Fibroblast of skin of left quadriceps (primary cell): ENCODE data around the gene PPP1R10.
"Not testable (repeated sequence)": the region's sequence is repeated elsewhere in the genome, so short reads cannot be mapped to it uniquely, and the experiment has no call there.

Source experiments
- DNase-seq, 2 experiments: peaks; one replicate each; pipeline ENCODE4 v3.0.0-alpha.2; 2013; ENCODE audit warnings: low read depth in 2 of 2

Gene PPP1R10

GRCh38 chr6:30616811-30617564 is at the start of gene PPP1R10:
TSS of gene PPP1R10 (minus strand) at chr6:30617243. CDS start at chr6:30609944, 7,299 bp downstream.
- peak; percentile 100 for DNase-seq

- DNase-seq, result not testable (repeated sequence)
These were observed 49.3 kb upstream of the PPP1R10 start for GRCh38 chr6:30666300-30666699.

DNA sequence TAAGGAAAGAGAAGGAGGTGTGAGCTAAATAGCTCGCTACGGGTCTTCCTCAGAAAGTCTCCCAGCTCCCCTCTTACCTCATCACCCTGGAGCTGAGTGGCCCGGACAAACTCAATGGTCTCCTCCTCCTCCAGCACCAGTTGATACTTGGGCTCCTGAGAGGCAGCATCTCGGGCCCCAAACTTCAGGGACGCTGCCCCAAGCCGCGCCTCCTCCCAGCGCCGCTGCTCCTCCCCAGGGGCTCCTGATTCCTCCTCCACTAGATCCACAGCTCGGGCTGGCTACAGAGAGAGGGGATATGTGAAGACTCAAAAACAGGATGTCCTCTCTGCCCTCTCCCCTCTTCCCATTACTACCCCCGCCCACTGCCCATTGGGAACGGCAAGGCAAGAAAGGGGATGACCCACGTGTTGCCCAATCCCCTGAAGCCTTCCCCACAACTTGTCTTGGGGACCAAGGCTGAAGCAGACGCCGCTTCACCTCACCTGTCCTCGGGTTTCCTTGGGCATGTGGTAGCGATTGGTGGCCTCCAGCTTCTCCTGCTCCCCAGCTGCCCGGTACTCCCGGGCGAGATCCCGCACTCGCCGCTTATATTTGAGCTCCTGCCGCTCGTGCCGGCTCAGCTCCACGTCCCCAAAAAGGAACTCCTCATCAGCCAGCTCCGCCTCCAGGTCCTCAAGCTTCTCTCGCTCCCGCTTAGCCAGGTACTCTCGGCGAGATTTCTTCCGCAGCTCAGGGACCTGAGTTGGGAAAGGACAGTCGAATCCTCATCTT is 48.1 kb upstream of the PPP1R10 start:
- no peak for DNase-seq

DNA sequence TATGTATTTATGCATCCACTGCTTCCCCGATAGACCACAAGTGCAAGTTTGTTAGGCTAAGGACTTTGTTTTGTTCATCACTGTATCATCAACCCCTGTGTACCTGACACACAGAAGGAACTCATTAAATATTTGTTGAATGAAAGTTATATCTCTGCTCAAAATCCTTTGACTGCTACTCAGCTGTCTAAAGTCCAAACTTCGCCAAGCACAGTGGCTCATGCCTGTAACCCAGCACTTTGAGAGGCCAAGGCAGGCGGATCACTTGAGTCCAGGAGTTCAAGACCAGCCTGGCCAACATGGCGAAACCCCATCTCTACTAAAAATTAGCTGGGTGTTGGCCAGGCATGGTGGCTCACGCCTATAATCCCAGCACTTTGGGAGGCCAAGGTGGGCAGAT is 40.9 kb upstream of the PPP1R10 start:
- DNase-seq, result not testable (repeated sequence)

DNA sequence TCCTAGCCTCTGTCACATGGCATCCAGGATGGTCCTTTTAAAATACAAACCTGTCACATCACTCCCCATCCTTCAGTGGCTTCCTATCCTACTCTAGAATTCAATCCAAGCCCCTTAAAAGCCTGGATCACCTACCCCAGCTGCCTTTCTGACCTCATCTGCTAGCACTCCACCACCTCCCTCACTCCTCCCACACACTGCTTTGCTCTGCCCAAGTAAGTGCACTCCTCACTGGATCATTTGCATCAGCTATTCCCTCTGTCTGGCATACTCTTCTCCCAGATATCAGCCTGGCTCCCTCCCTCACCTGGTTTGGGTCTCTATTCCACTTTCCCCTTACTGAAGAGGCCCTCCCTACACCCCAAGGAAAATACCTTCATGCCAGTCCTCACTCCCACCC is 40.4 kb upstream of the PPP1R10 start:
- no peak for DNase-seq

GRCh38 chr6:30656513-30656912 is 39.5 kb upstream of the PPP1R10 start:
- DNase-seq, result no peak

DNA sequence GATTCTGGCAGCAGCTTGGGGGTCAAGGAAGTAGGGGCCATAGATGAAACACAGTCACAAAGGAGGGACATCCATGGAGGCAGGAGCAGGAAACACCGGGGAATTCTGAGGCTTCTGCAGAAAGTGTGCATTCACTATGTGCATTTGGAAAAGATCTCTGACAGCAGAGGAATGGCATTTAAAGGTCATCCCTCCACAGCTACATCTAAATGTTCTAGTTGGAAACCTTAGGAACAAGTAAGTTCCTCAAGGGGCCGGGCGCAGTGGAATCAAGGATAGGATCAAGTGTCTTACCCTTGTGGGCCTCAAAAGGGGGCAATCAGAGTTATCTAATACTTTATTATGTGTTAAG is 38.7 kb upstream of the PPP1R10 start:
- no peak for DNase-seq

DNA sequence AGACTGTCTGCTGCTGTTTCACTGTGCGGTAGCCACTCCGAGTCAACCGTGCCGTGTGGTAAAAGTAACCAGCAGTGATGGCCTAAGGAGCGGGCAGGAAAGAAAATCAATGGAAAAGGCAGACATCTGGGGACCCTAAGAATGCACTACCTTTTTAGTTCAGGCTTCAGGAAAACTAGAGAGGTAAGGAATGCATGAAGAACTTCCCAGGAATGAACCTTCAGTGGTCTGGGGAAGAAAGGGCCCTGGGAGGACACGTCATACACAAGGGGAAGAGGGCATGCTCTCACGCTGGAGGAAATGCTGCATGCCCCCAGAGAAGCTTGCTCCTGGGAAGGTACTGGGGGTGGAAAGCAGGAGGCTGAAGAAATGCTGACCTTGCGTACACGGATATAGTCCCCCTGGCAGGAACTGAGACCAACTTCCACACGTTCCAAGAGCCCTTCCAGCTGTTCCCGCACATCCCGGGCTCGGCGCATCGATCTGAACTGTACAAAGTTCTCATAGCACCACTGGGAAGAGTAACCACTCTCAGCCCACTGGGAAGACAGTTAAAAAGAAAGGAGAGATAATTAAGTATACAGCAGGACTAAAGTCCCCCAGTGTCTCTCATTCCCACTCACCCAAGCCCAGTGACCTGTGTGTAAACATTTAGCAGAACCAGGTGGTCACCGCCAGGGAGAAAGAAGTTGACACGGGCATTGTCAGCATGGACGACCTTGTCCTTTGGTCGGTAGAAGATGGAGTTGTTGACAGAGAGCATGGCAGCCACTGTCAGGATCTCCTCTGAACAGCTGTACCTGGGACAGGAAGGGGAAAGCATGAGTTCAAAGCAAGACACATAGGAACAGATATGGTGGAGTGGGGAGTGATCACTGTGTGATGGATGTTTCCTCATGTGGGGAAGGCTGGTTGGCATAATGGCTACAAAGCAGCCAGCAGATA is 38.0 kb upstream of the PPP1R10 start:
- no peak for DNase-seq

- no peak for DNase-seq
These were observed 34.1 kb upstream of the PPP1R10 start for GRCh38 chr6:30651143-30651542.

DNA sequence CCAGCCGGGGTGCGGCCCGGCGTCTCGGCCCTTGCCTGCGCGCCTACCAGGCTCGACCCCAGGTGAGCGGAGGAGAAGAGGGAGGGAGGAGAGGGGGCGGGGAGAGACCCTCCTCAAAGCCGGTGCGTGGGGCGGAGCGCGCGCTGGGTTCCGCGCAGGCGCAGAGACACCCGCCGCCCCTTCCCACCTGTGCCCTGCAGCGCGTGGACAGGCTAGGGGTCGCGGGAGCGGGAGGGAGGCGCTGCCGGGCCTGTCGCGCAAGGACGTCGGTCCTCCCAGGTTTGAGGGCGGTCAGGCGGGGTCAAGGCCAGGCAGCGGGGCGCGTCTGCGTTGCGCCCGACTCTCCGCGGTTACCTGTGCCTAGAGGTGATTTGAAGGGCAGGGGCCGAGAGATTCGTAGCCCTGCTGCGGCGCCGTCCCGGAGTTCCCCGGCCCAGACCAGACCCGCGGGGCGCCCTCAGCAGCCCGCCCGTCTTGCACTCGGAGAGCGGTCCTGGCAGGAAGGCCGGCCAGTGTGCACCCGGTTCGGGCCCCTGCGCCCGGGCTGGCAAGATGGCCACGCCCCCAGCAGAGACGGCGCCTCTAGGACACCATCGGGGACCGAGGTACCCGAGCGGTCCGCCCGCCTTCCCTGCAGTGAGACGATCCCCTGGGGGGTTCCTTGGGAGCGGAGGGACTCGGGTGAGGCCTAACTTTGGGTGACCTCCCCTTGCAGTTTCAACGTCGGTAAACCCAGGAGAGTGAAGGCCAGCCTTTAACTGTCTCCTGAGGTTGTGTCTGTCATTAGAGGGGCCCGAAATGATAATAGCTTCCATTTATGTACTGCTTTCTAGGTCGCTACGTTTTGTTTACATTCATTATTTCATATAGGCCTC is 30.4 kb upstream of the PPP1R10 start:
- no peak for DNase-seq

DNA sequence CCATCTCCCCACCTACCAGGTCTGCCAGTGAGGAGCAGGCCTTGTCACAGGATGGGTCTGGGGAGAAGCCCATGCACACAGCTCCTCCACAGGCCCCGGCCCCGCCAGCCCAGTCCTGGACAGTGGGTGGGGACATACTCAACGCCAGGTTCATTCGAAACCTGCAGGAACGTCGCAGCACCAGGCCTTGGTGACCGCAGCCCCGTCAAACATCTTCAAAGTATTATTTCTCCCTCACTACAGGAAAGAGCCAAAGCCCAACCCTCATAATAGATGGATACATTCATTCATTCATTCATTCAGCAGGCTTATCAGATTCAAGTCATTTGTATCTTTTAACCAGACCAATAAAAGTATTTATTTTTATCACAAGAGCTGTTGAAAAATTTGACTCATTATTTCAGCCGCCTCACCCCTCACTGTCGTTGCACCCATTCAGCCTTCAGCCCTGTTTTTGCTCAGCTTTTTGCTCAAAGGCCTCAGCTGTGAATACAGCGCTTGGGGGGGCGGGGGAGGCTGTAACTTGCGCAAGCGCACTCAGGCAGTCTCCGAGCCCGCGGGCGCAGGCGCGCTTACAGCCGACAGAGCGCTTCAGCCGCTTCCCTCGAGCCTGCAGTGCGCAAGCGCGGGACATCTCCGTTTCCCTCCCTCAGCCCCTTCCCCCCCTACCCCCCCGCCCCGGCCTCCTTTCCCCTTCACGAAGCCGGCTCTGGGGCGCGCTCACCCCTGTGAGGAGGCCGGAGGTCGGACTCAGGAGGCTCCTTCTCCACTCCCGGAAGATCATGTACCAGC is 29.6 kb upstream of the PPP1R10 start, which contains the start of gene C6orf136:
Gene C6orf136, plus strand, starts transcription at position 684 of the 792 bp plus-strand sequence. Its CDS starts 99 bp downstream, at position 783.
- DNase-seq, result peak; percentile 75 to 82

GRCh38 chr6:30645989-30646388 is 28.9 kb upstream of the PPP1R10 start:
- DNase-seq, result no peak

- no peak for DNase-seq
These were observed 27.7 kb upstream of the PPP1R10 start for GRCh38 chr6:30644769-30645168.

DNA sequence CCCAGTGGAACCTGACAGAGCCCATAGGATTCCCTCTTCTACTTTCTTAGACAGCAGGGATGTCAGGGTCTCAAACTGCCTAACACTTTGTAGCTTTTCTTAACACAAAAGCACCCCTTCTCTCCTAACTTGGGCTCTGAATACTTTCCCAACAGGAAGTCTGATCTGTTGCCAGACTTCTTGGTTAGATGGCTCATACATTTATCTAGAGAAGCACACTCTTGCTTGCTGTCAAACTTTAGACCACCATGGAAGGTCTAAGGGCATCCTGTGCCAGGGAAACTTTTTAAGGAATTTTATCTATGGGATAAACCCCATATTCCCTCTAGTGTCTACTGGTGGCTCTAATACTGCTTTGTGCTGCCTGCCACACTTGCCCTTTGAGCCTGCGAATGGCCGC is 26.6 kb upstream of the PPP1R10 start:
- DNase-seq, result no peak

- no peak for DNase-seq
These were observed 24.0 kb upstream of the PPP1R10 start for GRCh38 chr6:30641048-30641447.

GRCh38 chr6:30640481-30640880 is 23.4 kb upstream of the PPP1R10 start:
- DNase-seq, result no peak

DNA sequence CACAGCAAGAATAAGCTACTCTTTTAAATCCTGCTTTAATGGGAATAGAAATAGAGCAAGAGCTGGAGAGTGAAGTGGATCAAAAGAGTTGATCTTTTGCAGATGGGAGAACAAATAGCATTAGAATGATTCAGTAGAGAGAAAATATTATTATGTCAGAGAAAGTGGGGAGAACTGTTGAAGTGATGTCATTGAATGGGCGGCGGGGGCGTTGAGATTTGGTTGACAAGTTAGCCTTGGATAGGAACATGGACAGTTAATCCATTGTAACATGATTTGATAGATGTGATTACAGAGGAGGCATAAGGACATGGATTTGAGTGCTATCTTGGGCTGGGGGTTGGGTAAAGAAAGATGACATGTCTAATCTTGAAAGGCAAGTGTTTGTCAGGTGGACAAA is 18.8 kb upstream of the PPP1R10 start:
- no peak for DNase-seq

GRCh38 chr6:30626484-30627366 is 9.7 kb upstream of the PPP1R10 start, which contains the start of gene ATAT1:
TSS of gene ATAT1 (plus strand) at chr6:30626874.
- peak in 1 of 2 experiments; percentile 42 for DNase-seq

- no peak for DNase-seq
These were observed 8.5 kb upstream of the PPP1R10 start for GRCh38 chr6:30625511-30625910.
